Measurements from ENCODE around the gene ATP6V1F. TPM values are rescaled to one million over a fixed set of nuclear protein-coding genes. Genes with fewer than 3 reads are reported as not detected.

ATP6V1F gene
- polyA plus RNA-seq, 3 donors: 327 to 593 (median 511) TPM

GRCh38 chr7:128830231-128831177, 32.2 kb upstream of the ATP6V1F start, which contains the start of gene FLNC:
FLNC (plus strand) TSS chr7:128830406; CDS start chr7:128830638, 232 bp downstream.
- Histone ChIP-seq H3K9me3 (replicated peaks in 1 of 2; ENCODE audit: control insufficient read depth in 1 of 2, insufficient read depth in 1 of 2, low read length in 2 of 2) (no peaks in the 10 kb centered on the region), H2AFZ (ENCODE audit: insufficient read depth, low read depth, low read length, poor library complexity, severe bottlenecking) (peak within 1 kb of the TSS; percentile 72), H3K27ac (ENCODE audit: low read depth in 1 of 2, low read length in 2 of 2) (no peak within 1 kb of the TSS), H3K79me2 (ENCODE audit: insufficient read depth, low read length) (no peaks in the 10 kb centered on the region), H3K27me3 (ENCODE audit: control insufficient read depth in 2 of 2, insufficient read depth in 2 of 2, low read length in 2 of 2) (peaks cover 34 to 61% of the 10 kb centered on the region in 2 donors), H3K9ac (ENCODE audit: insufficient read depth, low read length, poor library complexity, severe bottlenecking) (no peak within 1 kb of the TSS), H3K4me3 (replicated peaks in 1 of 3; ENCODE audit: low read depth in 2 of 3, low read length in 3 of 3) (peak within 1 kb of the TSS in 2 of 3 experiments; percentile 9 to 68), H3K4me1 (ENCODE audit: control insufficient read depth in 1 of 2, insufficient read depth in 2 of 2, low read length in 2 of 2) (peaks cover 16 to 22% of the 10 kb centered on the region in 2 donors), H4K20me1 (ENCODE audit: insufficient read depth, low read length) (no peaks in the 10 kb centered on the region), H3K4me2 (replicated peaks; ENCODE audit: extremely low read depth, low read length, poor library complexity, severe bottlenecking) (peak within 1 kb of the TSS; percentile 74), H3K36me3 (replicated peaks in 1 of 2; ENCODE audit: control insufficient read depth in 1 of 2, insufficient read depth in 2 of 2, low read length in 2 of 2) (no peaks in the 10 kb centered on the region)
- DNase-seq: peak; percentile 31 to 55 (median 47)
- intact Hi-C loops (cut with micrococcal nuclease): no loop called here
- peaks cover 0 to 18% (median 6%) of the 10 kb centered on the region in 7 donors for H3K9me3 Mint-ChIP-seq
- H3K4me1 Mint-ChIP-seq: peaks cover 20% of the 10 kb centered on the region
- H3K4me3 Mint-ChIP-seq: peak within 1 kb of the TSS; percentile 72 to 85
- H3K36me3 Mint-ChIP-seq: peaks cover 0 to 3% of the 10 kb centered on the region in 2 donors
- TF ChIP-seq CTCF (IDR thresholded peaks at IDR 0.05): no peak
- peak within 1 kb of the TSS in 1 of 7 donors; percentile 68 for H3K27ac Mint-ChIP-seq
- H3K27me3 Mint-ChIP-seq (ENCODE audit: low read depth in 3 of 3): peaks cover 58 to 74% (median 66%) of the 10 kb centered on the region in 3 donors
- WGBS (ENCODE audit: insufficient coverage): 2% methylated on average over 93 of the region's 109 CpGs

- H3K36me3 ChIP-seq (replicated peaks in 1 of 2; ENCODE audit: control insufficient read depth in 1 of 2, insufficient read depth in 2 of 2, low read length in 2 of 2): no peaks in the 10 kb centered on the region
- H3K4me2 ChIP-seq (replicated peaks; ENCODE audit: extremely low read depth, low read length, poor library complexity, severe bottlenecking): peak overlapping the region; percentile 74
- no peak overlapping the region for H3K4me3 ChIP-seq (replicated peaks in 1 of 3; ENCODE audit: low read depth in 2 of 3, low read length in 3 of 3)
- Mint-ChIP-seq H3K4me3 (peak overlapping the region; percentile 20 to 71), H3K27me3 (ENCODE audit: low read depth in 3 of 3) (peaks cover 58 to 74% (median 66%) of the 10 kb centered on the region in 3 donors), H3K4me1 (peaks cover 20% of the 10 kb centered on the region), H3K36me3 (peaks cover 0 to 3% of the 10 kb centered on the region in 2 donors), H3K9me3 (peaks cover 0 to 18% (median 6%) of the 10 kb centered on the region in 7 donors), H3K27ac (no peak overlapping the region)
- no peaks in the 10 kb centered on the region for H3K9me3 ChIP-seq (replicated peaks in 1 of 2; ENCODE audit: control insufficient read depth in 1 of 2, insufficient read depth in 1 of 2, low read length in 2 of 2)
- intact Hi-C loops (cut with micrococcal nuclease): no loop called here
- peaks cover 34 to 61% of the 10 kb centered on the region in 2 donors for H3K27me3 ChIP-seq (ENCODE audit: control insufficient read depth in 2 of 2, insufficient read depth in 2 of 2, low read length in 2 of 2)
- no peak overlapping the region for H3K27ac ChIP-seq (ENCODE audit: low read depth in 1 of 2, low read length in 2 of 2)
- H3K9ac ChIP-seq (ENCODE audit: insufficient read depth, low read length, poor library complexity, severe bottlenecking): no peak overlapping the region
- no peaks in the 10 kb centered on the region for H4K20me1 ChIP-seq (ENCODE audit: insufficient read depth, low read length)
- peaks cover 16 to 22% of the 10 kb centered on the region in 2 donors for H3K4me1 ChIP-seq (ENCODE audit: control insufficient read depth in 1 of 2, insufficient read depth in 2 of 2, low read length in 2 of 2)
- no peak for TF ChIP-seq CTCF (IDR thresholded peaks at IDR 0.05)
- H2AFZ ChIP-seq (ENCODE audit: insufficient read depth, low read depth, low read length, poor library complexity, severe bottlenecking): no peak overlapping the region
- 4% methylated on average over 26 of the region's 33 CpGs for WGBS (ENCODE audit: insufficient coverage)
- DNase-seq: no peak
- no peaks in the 10 kb centered on the region for H3K79me2 ChIP-seq (ENCODE audit: insufficient read depth, low read length)
Observed at GRCh38 chr7:128831178-128831993, 31.3 kb upstream of the ATP6V1F start.

Measured in CD14-positive monocyte (primary cell).